Measurements from ENCODE around the gene MPG.
"Not testable (repeated sequence)": the region's sequence is repeated elsewhere in the genome, so short reads cannot be mapped to it uniquely, and the experiment has no call there.

The MPG gene, protein sequence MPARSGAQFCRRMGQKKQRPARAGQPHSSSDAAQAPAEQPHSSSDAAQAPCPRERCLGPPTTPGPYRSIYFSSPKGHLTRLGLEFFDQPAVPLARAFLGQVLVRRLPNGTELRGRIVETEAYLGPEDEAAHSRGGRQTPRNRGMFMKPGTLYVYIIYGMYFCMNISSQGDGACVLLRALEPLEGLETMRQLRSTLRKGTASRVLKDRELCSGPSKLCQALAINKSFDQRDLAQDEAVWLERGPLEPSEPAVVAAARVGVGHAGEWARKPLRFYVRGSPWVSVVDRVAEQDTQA

GRCh38 chr16:77807-78443, at the start of gene MPG:
TSS of gene MPG (plus strand) at chr16:78225. CDS start at chr16:78310, 85 bp downstream.
- peak; percentile 82 for DNase-seq

DNA sequence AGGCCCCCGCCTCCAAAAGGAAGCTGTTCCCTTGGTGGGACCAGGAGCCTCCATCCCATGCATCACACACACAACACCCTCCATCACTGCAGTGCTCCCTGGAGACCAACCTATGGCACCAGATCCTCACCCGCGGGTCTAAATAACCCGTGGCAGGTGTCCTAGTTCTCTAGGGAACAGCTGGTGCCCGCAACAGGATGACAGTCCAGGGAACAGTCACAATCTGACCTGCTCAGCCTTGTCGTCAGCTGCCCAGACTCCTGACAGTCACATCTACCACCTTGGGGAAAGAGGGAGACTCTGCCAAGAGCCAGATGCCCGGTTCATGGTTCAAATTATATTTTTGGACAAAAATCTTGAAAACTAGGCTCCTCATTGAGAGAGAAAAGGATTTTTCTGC, 47.4 kb upstream of the MPG start:
- not testable (repeated sequence) for DNase-seq

- DNase-seq, result not testable (repeated sequence)
These were observed 44.7 kb upstream of the MPG start for GRCh38 chr16:33154-33876.

DNA sequence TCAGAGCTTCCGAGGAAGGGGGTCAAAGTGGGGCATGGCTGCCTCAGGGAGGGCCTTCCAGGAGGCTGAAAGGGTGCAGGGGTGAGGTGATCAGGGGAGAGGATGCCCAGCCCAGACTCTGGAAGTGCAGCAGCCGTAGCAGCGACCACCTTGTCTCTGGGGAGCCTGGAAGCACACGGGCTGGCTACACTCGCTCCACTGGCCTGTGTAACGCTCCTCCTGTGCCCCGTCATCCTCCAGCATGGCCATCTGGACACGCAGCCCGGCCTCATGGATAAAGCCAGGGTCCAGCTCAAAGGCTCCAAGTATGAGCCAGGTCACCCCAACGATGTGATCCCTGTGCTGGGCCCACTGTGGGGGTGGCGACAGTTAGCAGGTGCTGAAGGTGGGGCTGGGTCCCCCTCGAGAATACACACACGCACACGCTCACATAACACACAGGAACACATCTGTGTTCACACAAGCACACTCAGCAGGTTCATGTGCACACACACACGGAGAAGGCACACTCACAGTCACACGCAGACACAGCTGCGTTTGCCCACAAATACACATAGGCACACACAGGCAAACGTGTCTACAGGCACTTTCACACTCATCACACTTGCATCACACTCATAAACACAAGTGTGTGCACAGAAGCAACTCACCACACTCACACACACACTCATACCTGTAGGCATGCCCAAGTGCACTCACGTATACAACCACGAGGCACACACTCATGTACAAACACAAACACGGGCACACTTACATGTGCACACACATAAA, 44.0 kb upstream of the MPG start:
- DNase-seq, result no peak

DNA sequence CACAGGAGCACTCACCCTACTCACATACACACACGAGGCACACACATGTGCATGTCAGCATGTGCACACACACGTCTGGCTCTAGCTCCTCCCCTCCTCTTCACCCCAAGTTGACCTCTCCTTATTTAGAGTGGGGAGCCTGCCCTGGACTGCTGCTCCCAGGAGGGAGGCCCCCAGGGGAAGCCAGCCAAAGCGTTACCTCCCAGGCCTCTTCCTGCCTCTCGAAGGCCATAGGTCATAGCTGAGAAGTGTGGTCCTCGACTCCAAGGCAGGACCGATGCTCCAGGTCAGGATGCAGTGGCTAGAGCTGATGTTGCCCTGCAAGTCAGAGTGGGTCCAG, 43.4 kb upstream of the MPG start:
- no peak for DNase-seq

DNA sequence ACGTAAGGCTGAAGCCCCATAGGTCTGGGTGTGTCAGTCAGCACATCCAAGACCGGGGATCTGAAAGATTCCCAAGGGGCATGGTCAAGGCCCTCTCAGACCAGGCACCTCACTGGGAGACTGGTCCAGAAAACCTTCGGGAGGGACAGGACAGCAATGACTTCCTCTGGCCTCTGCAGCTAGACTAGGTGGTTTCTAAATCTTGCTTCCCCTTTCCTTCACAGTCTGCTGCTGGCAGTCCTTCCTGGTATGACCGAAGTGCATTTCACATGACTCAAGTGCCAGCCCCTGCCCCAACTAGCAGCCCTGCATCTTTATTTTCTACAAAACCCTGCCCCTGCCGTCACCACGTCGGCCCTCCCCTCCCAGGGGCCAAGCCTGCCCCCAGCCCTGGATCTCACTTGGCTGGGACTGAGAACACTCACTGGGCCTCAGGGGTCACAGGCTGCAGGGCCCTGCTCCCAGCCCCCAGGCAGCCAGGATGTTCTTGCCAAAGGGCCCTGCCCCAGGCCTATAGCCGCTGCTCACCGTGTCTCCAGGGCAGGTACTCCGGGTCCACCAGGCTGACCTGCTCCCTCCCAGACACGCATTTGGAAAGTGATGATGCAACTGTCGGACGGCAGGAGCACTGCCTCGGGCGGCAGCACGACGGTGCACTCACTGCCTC, 42.9 kb upstream of the MPG start:
- no peak for DNase-seq

- DNase-seq, result no peak
These were observed 42.2 kb upstream of the MPG start for GRCh38 chr16:35678-36305.

DNA sequence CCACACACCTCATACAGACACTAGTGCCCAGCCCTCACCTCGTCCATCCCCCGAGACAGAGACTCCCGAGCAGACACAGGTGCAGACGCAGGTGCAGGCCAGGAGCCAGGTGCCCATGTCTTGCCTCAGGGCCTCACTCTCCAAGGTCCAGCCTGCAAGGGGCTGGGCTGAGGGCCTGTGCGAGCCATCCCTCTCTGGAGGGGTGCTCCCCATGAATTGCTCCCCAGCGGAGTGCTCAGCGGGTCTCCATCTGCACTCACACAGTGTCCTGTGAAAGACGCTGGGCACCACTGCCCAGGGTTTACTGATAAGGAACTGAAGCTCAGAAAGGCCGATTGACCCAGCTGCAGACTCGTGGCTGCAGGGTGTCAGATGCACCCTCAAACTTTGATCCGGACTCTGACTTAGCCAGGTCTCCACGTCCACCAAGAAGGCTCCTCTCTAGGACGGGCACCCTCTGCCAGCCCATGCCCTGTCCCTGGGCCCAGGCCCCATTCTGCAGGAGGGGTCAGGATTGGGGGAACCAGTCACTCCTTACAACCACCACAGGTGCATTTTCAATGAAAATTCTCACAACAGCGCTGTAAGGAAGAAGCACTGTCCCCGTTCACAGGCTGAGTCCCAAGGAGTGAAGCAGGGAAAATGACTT, 41.6 kb upstream of the MPG start:
- no peak for DNase-seq

GRCh38 chr16:37511-37910, 40.5 kb upstream of the MPG start:
- DNase-seq, result no peak

GRCh38 chr16:38206-38605, 39.8 kb upstream of the MPG start:
- not testable (repeated sequence) for DNase-seq

DNA sequence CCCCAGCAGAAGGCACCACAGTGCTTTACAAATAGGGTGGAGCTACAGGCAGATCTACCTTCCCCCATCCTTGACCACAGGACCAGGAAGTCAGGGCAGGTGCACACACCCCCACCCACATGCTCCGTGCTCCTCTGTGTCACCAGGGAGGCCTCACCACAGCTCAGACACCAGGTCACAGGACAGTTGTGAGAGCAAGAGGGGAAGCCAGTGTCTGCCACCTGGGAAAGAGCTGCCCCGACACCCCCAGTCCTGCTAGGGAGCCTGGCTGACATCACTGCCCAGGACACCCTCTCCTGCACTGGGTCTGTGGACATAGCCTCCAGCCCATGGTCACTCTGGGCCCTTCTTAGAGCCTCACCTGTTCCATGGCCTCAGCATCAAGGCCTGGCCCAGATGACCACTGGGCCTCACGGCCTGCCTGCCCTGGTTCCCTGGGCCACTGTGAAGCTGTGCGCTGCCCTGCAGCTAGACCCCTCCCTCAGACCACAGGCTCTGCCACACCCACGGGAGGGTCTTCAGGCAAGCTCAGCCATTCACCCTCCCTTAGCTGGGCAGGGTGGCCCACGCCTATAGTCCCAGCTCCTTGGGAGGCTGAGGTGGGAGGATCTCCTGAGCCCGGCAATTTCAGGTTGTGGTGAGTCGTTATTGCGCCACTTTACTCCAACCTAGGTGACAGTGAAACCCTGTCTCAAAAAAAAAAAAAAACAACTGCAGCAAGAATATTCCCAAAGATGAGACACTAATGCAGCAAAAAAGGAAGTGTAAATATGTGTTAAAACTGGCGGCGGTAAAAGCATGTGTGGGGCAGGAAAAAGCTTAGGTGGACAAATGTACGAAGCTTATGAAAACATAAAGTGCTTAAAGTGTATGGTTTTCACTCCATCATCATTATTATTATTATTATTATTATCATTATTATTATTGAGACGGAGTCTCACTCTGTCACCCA, 38.8 kb upstream of the MPG start:
- peak; percentile 74 for DNase-seq

DNA sequence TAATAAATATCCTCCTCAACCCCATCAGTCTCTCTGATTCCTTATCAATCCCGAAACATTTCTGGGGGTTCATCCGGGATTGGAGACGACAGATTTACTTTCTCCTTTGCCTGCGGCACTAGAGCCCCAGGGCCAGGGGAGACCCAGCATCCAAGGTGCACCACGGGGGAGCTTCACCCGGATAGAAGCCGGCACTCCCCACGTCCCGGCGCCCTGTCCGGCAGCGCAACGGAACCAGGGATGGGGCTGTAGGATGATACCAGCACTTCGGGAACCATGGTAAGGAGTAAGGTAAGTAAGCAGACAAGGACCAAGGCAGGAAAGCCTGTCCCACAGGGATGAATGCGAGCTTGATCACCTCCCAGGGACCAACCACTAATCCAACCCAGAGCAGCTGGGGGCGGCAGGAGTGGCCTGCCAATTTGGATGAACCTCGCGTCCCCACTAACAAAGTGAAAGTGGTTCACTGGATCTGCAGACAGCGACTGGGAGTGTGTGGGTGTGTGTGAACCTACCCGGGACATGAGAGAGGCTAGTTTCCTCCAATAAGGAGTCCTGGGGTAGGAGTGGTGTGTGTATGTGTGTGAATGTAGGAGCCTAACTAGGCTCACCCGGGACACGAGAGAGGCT, 36.5 kb upstream of the MPG start:
- no peak for DNase-seq

DNA sequence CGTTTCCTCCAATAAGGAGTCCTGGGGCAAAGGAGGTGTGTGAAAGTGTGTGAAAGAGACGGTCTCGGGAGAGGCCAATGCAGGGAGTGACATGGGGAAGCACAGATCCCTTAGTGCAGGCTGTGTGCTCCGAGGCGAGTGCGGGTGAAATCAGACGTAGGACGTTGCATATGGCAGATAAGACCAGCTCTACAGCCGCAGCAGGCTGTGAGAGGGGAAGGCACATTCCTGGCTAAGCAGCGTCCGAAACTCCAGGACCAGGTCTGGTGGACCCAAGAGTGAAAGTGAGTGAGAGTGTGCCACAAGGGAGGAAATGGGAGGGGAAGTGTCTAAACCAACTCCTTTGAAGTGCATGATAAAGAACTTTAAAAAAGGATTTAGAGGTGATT, 36.0 kb upstream of the MPG start:
- no peak for DNase-seq

DNA sequence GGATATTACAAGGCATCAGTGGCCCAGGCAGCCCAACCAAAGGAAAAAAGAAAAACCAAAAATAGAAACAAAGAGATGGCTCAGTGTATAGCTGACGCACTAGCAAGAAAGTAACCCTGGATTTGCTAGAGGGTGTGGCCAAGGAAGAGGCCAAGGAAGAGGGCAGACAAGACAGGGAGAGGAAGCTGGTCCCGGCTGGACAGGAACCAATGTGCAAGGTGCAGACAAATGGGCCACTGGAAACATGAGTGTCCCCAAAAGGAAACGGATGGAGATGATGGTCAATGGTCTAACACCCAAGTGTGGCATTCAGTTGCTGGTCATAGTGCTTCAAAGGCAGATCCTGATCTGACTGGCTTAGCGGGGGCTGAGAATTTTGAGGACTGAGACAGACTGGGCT, 35.3 kb upstream of the MPG start:
- DNase-seq, result no peak

GRCh38 chr16:43294-43693, 34.7 kb upstream of the MPG start:
- DNase-seq, result no peak

DNA sequence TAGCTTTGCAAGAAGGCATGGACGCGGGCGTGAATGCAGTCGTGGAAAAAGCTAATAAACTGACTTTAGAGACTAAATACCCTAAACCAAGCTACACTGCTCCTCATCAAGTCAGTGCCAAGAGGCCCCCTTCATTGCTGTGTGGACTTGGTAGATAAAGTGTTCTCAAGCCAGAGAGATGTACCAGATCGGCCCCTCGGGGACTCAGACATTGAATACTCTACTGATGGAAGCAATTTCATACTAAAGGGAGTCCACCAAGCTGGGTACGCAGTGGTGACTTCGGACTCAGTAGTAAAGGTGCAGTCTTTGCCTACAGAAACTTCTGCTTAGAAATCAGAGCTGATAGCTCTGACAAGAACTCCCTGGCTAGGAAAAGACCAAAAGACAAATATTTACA, 33.4 kb upstream of the MPG start:
- no peak for DNase-seq

DNA sequence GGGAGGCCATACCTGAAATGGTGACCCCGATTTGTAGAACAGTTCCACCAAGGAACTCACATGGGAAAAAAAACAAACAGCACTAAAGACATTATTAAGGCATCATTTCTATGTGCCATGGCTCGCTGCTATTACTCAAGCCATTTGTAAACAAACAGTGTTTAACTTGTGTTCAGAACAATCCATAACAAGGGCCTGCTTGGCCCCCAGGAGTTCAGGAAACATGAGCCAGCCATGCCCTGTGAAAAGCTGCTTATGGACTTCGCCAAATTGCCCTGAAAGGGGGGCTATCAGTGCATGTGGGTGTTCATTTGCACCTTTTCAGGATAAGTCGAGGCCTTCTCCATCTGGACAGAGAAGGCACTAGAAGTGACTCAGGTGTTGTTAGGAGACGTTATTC, 32.6 kb upstream of the MPG start:
- no peak for DNase-seq

- DNase-seq, result not testable (repeated sequence)
These were observed 31.5 kb upstream of the MPG start for GRCh38 chr16:46510-46909.

DNA sequence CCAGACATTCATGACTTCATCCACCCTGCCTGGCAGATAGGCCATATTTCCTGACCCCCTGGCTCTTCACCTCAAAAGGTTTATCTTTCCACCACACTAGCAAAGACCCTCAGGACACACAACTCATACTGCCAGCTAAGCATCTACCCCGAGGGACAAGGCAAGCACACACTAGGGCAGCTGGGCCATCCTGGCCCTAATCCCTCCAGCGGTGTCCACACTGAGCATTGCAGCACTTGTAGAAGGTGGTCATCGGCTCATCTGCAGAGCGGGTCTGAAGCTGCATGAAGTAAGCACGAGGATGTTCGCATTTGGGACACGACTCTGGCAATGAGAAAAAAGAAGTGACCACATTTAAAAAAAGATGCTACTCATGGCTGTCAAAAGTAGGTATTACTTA, 30.8 kb upstream of the MPG start:
- DNase-seq, result no peak
